ENCODE measurements around the gene TCAP. TPM values are rescaled to one million over a fixed set of nuclear protein-coding genes. Genes with fewer than 3 reads are reported as not detected.

The TCAP gene
- total RNA-seq = 1 to 10 TPM in 1 of 2 donors, under 1 TPM in 1; 0.82 to 1.3 TPM
- 1 to 10 TPM; 1.2 to 1.4 TPM for polyA plus RNA-seq
- long read RNA-seq, donor 1 = 0 reads
- long read RNA-seq, donor 2 = 0 reads
- long read RNA-seq, donor 3 = 0 reads
- long read RNA-seq, donor 4 = 0 reads
- long read RNA-seq, donor 5 = 0 reads

DNA sequence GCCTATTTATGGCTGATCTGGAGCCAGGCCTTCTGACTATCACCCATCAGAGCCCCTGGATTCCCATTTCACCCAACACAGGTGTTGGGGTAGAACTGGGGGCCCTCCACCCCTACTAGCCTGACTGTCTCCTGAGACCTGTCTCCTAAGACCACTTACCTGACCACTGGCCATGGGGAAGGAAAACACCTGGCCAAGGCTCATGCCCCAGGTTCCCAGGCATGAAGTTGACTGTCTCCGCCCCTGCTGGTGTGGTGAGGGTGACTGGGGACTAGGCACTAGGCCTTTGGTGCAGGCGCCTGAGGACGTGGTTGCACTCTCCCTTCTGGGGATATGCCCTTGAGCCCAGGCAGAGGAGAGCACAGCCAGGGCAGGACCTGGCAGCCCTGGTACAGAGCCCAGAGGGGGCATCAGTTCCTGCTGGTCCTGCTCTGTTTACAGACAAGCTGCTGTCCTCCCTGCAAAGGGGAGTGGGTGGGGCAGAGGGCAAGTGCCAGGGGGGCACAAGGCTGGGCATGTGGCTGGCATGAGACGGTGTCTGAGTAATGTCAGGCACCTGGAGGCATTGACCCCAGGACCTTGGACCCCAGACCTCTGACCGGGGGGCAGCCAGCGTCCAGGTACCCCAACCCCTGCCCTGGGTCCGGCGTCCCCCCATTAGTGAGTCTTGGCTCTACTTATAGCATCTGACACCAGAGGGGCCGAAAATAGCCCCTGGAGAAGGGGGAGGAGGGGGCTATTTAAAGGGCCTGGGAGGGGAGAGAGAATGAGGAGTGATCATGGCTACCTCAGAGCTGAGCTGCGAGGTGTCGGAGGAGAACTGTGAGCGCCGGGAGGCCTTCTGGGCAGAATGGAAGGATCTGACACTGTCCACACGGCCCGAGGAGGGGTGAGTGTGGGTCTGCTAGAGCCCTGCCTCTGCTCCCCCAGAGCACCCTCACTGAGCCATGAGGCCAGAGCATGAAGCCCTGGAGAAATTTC, at the start of gene TCAP:
TCAP (plus strand) TSS at position 769 of the 981 bp plus-strand sequence; CDS start at position 780, 11 bp downstream.
- WGBS, 2 donors = 65% methylated on average over 15 of the region's 15 CpGs
- H3K27me3 ChIP-seq (ENCODE audit: control insufficient read depth in 3 of 3, insufficient read depth in 3 of 3, low read length in 2 of 3) = peaks cover 0 to 10% (median 4%) of the 10 kb centered on the region in 3 donors
- peak in 1 of 3 donors; percentile 34 for DNase-seq
- H3K4me3 ChIP-seq = no peak within 1 kb of the TSS
- no peak for ATAC-seq (ENCODE audit: insufficient read depth, low FRiP score)
- H3K36me3 ChIP-seq (ENCODE audit: control insufficient read depth in 4 of 4, insufficient read depth in 4 of 4, low read length in 4 of 4) = peaks cover 0 to 29% (median 5%) of the 10 kb centered on the region in 4 donors
- peak within 1 kb of the TSS; percentile 15 to 91 for H3K27ac ChIP-seq (ENCODE audit: low read depth in 1 of 2, low read length in 1 of 2)
- H3K4me1 ChIP-seq (ENCODE audit: control insufficient read depth in 5 of 5, insufficient read depth in 5 of 5, low read length in 5 of 5) = peaks cover 0 to 54% (median 5%) of the 10 kb centered on the region in 5 donors
- no peak within 1 kb of the TSS for H3K9ac ChIP-seq (ENCODE audit: insufficient read depth in 1 of 2, low read length in 2 of 2)
- no peaks in the 10 kb centered on the region for H3K9me3 ChIP-seq (ENCODE audit: control insufficient read depth in 4 of 4, insufficient read depth in 3 of 4, low read length in 3 of 4)
- TF ChIP-seq CTCF (IDR thresholded peaks at IDR 0.05; ENCODE audit: control extremely low read depth, extremely low read depth) = no peak

GRCh38 chr17:39615434-39615833, 49.7 kb upstream of the TCAP start:
- peaks cover 10 to 39% (median 14%) of the 10 kb centered on the region in 3 donors for H3K27me3 ChIP-seq (ENCODE audit: control insufficient read depth in 3 of 3, insufficient read depth in 3 of 3, low read length in 2 of 3)
- DNase-seq = no peak
- WGBS, 2 donors = 62 to 64% methylated on average over 6 of the region's 6 CpGs

GRCh38 chr17:39617100-39617445, 48.1 kb upstream of the TCAP start:
- no peak overlapping the region for H3K4me3 ChIP-seq

More at GRCh38 chr17:39615434-39615833, 49.7 kb upstream of the TCAP start:
- no peak for ATAC-seq (ENCODE audit: insufficient read depth, low FRiP score)
- Histone ChIP-seq H3K9ac (ENCODE audit: insufficient read depth in 1 of 2, low read length in 2 of 2) (no peak overlapping the region), H3K4me3 (no peak overlapping the region), H3K27ac (ENCODE audit: low read depth in 1 of 2, low read length in 1 of 2) (no peak overlapping the region), H3K9me3 (ENCODE audit: control insufficient read depth in 4 of 4, insufficient read depth in 3 of 4, low read length in 3 of 4) (peaks cover 0 to 6% (median 0%) of the 10 kb centered on the region in 4 donors), H3K4me1 (ENCODE audit: control insufficient read depth in 5 of 5, insufficient read depth in 5 of 5, low read length in 5 of 5) (peaks cover 0 to 10% (median 0%) of the 10 kb centered on the region in 5 donors), H3K36me3 (ENCODE audit: control insufficient read depth in 4 of 4, insufficient read depth in 4 of 4, low read length in 4 of 4) (no peaks in the 10 kb centered on the region)
- no peak for TF ChIP-seq CTCF (IDR thresholded peaks at IDR 0.05; ENCODE audit: control extremely low read depth, extremely low read depth)

More at GRCh38 chr17:39617100-39617445, 48.1 kb upstream of the TCAP start:
- H3K36me3 ChIP-seq (ENCODE audit: control insufficient read depth in 4 of 4, insufficient read depth in 4 of 4, low read length in 4 of 4) = no peaks in the 10 kb centered on the region
- no peak overlapping the region for H3K9ac ChIP-seq (ENCODE audit: insufficient read depth in 1 of 2, low read length in 2 of 2)
- ATAC-seq (ENCODE audit: insufficient read depth, low FRiP score) = no peak
- peaks cover 0 to 11% (median 0%) of the 10 kb centered on the region in 5 donors for H3K4me1 ChIP-seq (ENCODE audit: control insufficient read depth in 5 of 5, insufficient read depth in 5 of 5, low read length in 5 of 5)
- 82 to 97% methylated on average over 3 of the region's 3 CpGs for WGBS, 2 donors
- no peak for TF ChIP-seq CTCF (IDR thresholded peaks at IDR 0.05; ENCODE audit: control extremely low read depth, extremely low read depth)
- peaks cover 0 to 6% (median 0%) of the 10 kb centered on the region in 4 donors for H3K9me3 ChIP-seq (ENCODE audit: control insufficient read depth in 4 of 4, insufficient read depth in 3 of 4, low read length in 3 of 4)
- DNase-seq = no peak
- peaks cover 10 to 23% (median 13%) of the 10 kb centered on the region in 3 donors for H3K27me3 ChIP-seq (ENCODE audit: control insufficient read depth in 3 of 3, insufficient read depth in 3 of 3, low read length in 2 of 3)
- H3K27ac ChIP-seq (ENCODE audit: low read depth in 1 of 2, low read length in 1 of 2) = no peak overlapping the region

Measured in lung (tissue), 16 donors.